Measurements from ENCODE around the gene CHIT1. TPM values are rescaled to one million over a fixed set of nuclear protein-coding genes. Genes with fewer than 3 reads are reported as not detected.

The CHIT1 gene
- polyA plus RNA-seq, 4 donors, result 0.12 to 0.31 (median 0.18) TPM

DNA sequence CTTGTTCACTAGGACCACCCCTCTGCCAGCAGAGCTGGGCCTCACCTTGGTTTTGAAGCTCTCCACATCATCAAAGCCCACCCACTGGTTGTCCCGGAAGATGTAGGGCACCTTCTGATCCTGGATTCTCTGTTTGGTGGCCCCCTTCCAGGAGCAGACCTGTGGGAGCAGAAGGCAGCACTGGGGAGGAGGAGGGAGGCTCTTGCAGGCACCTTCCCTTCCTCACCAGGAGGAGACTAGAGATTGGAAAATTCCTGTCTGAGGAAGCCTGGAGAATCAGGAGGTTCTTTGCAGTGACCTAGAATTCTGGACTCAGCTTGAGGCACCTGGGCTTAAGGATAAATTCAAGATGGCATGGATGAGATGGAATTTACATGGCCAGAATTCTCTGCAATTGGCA, 10.3 kb downstream of the CHIT1 start:
- no peak for DNase-seq (ENCODE audit: low read depth in 4 of 4, low spot score in 3 of 4)

DNA sequence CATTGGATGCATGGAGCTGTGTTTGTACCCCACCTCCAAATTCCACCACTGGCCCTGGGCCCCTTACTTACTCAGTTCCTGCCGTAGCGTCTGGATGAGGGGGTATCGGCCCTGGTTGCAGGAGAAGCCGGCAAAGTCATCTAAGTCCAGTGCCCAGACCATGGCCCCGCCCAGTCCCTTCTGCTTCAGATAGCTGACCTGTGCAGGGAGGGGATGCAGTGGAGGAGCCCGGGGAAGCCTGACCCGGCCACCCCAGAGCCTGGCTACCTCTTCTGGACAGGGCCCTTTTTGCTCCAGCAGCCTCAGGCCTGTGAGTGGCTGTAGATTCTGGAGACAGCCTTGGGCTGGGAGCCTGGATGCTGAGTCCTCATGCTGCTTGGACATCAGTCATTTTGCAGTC, 11.8 kb downstream of the CHIT1 start:
- no peak for DNase-seq (ENCODE audit: low read depth in 4 of 4, low spot score in 3 of 4)

DNA sequence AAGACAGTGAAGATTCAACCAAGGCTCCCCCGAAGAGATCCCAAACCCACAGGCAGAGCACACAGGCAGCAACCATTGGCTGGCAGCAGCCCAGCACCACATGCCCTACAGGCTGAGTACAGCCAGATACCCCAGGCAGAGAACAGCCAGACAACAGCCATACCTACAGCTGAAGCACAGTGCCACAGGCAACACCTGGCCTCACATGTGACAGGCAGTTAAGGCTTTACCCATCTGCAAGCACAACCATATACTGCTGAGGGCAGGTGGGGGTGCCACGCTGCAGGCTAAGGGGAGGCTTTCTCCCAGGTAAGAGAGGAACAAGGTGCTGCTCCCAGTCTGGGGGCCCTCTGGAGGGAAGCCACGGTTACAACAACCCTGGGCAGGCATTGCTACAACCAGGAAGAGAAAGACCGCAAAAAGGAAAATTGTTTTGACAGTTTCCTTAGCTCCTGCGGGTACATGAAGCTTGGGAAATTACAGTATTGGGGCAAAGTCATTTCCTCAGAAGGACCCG, 12.3 kb downstream of the CHIT1 start:
- no peak for DNase-seq (ENCODE audit: low read depth in 4 of 4, low spot score in 3 of 4)

DNA sequence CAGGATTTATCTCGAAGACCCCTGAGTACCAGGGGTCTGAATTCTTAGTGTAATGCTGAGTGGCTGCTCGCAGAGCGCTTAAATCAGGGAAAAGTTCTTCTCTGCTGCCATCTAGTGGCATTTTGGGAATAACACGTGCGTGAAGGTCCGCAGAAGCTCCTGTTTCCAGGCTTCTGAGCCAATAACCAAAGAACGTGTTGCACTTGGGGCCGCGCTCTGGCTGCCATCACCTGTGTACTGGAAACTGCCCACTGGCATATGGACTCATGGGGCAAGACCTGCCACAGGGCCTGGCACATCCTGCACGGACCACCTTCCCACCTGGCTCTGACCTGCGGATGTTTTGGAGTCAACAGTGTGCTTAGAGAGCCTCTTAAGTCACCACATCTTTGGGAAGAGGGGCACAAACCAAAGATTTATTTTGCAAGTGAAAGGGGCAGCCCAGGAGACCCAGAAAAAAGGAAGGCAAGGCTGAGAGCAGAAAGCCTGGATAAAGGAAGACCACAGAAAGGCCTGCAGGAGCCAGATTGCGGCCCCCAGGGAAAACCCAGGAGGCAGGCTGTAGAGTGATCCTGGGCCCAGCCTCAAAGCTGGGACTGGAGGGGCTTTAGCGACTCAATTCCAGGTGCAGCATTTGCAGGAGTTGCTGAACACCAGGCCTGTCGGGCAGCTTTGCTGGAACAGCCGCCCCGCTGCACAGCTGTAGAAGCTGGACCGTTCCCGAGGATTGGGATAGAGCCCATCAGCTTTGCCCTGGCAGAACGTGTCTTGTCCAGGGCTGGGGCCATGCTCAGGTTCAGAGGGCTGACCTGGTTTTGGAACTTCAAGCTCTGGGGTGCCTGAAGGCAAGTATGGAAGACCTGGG, 13.0 kb downstream of the CHIT1 start:
- DNase-seq (ENCODE audit: low read depth in 4 of 4, low spot score in 3 of 4), result peak; percentile 60 to 81 (median 70)

DNA sequence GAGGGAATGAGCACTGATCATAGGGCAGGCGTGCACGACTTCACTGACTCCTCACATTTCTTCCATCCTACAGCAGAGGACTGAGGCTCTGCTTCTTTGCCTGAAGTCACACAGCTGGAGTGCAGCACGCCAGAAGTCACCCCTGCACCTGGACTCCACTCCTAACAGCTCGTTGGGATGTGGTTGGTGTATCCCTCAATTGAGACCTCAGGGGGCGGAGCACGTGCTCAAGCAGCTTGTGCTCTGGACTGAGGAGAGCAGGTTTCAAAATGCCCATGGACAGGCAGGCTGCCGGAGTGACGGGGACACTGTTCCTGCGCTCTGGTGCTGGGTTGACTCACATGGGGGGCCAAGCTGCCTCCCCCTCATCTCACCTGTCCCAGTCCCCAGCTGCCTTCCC, 13.9 kb downstream of the CHIT1 start:
- no peak for DNase-seq (ENCODE audit: low read depth in 4 of 4, low spot score in 3 of 4)

DNA sequence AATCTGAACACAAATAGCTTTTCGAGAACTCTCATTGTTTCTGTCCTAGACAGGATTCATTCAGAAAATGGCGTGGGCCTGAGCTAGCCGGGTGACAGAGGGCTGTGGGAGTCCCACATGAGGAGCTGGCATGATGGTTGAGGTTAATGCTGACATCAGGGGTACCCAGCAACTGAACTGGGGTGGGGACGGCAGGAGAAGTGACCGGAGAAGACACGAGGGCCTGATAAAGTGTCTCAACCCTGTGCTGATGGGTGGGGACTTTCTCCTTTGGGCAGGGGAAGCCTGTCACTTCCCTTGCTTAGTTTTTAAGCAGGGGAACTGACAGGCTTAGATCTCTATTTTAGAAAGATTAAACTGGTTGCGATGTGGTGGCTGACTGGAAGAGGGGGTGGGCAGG, 14.6 kb downstream of the CHIT1 start:
- DNase-seq (ENCODE audit: low read depth in 4 of 4, low spot score in 3 of 4), result no peak

DNA sequence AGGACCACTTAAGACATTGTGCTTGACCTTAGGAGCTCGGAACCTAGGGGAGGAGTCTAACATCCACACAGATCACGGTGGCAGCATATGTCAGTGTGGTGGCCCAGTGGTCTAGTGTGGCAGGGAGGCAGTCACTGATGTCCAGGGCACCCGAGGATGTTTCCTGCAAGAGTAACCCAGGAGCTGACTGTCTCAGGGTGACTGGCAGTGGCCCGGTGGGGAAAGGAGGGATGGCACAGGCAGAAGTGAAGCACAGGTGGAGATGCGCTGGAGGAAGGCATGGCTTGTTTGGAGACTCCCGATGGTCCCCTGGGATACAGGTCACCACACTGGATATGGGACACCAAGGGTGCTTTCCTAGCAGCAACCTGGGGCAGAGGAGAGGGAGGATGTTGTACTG, 16.3 kb downstream of the CHIT1 start:
- DNase-seq (ENCODE audit: low read depth in 4 of 4, low spot score in 3 of 4), result no peak

DNA sequence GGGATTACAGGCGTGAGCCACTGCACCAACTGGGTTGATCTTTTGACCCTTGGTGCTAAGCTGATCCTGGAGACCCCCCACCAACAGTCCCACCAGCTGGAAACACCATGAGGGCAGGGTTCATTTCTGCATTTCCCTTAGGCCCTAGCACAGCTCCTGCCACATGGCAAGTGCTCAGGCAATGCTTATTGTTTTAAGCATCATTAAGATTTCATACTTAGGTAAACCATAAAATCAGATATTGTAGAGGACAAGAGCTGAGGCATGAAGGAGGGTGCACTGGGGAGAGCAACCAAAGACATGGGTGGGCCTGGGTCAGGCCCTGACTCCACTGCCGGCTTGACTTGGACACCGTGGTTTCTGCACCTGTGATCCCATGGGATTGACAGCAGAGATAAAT, 17.7 kb downstream of the CHIT1 start:
- no peak for DNase-seq (ENCODE audit: low read depth in 4 of 4, low spot score in 3 of 4)

DNA sequence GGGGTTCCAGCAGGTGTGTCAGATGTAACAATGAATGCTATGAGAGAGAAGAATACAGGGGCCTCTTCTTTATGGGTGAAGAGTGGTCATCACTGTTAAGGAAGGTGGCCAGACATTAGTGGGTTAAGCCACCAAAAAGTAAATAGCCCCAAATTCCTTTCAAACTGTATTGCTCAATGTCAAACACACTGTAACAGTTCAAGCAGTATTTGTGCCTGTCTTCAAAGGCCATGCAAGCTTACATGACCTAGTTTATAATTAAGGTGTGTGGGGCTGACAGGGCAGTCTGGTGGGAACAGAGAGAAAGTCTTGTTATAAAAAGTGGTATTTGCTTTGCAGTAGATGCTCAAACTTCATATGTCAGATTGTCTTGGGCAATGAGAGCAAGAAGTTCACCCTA, 18.5 kb downstream of the CHIT1 start:
- no peak for DNase-seq (ENCODE audit: low read depth in 4 of 4, low spot score in 3 of 4)

DNA sequence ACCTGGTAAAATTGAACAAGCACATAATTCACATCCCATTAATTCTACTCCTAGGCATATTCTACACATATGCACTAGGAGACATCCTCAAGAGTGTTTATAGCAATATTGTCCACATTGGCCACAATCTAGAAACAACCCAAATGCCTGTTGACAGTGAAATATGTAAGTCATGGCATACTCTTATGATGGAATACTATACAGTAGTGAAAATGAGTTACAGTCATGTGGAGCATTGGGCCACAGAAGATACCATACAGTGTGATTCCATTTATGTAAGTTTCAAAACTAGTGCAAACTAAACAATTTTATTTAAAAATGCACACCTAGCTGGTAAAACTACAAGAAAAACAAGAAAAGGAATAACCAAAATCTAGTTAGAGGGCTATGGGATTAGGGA, 19.1 kb downstream of the CHIT1 start:
- no peak for DNase-seq (ENCODE audit: low read depth in 4 of 4, low spot score in 3 of 4)

DNA sequence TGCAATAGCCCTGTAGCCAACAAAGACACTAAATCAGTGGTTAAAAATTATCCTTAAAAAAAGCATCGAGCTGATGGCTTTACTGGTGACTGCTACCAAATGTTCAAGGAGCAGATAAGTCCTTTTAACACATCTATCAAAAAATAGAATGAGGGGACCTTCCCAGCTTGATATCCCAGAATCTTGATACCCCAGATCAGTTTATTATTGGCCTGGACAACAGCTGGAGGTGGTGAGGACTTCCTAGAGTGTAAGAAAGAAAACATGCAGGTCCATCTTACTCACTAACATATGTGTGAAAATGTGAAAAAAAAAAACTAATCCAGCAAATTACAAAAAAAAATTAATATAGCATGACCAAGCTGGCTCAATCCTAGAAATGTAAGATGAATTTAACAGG, 21.3 kb downstream of the CHIT1 start:
- DNase-seq (ENCODE audit: low read depth in 4 of 4, low spot score in 3 of 4), result no peak

DNA sequence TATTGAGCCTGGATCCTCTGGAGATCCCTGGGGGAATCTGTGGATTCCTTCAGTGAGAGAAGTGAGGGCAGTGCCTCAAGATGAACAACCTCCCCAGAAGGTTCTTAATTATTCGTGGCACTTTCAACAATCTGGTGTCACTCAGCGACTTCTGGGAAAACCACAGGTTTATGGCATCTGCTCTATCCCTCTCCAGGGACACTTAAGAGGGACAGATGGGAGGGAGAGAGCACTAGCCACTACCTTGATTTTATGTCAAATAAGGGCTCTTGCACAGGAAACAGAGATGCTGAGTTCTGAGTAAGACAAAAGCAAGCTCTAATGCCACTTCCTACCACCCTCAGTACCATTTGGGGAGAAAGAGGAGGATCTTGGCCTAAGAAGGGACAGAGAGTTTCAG, 21.7 kb downstream of the CHIT1 start:
- DNase-seq (ENCODE audit: low read depth in 4 of 4, low spot score in 3 of 4), result no peak

DNA sequence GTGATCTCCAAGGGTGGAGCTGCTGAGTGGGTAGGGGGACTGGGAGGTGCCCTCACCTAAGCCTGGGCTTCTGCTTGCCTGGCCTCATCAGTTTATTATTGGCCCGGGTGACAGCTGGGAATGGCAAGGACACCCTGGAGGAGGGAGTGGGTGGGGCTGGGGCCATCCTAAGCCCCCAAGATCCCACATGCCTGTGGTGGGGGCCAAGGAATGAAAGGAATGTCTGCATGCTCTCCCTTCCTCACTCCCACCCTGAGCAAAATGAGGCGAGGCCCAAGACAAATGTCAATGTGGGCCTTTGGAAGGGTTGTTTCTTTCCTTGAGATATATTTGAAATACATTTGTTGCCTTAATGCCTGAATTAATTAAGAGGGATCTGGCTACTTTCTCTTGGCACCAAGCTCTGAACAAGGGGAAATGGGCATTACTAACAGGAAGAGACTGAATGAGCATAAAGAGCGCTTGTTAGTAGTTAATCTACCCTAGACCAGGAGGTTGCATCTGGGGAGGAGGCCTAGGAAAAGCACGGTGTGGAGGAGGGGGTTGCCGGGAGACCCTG, 23.3 kb downstream of the CHIT1 start:
- DNase-seq (ENCODE audit: low read depth in 4 of 4, low spot score in 3 of 4), result no peak

DNA sequence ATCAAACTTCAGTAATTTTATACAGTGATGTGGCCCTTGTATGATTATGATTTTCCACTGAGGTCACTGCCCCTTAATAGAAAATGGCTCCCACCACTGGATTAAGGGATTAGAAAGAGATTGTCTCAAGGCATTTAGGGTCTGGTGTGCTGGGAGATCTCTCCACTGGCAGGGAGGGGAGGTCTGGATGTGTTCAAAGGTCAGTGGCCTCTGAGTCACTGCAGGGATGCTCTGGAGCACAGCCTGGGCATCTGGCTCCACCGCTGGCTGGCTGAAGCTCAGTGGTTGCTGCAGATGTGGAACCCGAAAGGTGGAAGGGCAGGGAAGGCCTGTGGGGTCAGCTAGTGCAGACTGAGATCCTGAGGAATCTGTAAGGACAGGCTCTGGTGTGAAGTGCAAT, 24.7 kb downstream of the CHIT1 start:
- DNase-seq (ENCODE audit: low read depth in 4 of 4, low spot score in 3 of 4), result no peak

DNA sequence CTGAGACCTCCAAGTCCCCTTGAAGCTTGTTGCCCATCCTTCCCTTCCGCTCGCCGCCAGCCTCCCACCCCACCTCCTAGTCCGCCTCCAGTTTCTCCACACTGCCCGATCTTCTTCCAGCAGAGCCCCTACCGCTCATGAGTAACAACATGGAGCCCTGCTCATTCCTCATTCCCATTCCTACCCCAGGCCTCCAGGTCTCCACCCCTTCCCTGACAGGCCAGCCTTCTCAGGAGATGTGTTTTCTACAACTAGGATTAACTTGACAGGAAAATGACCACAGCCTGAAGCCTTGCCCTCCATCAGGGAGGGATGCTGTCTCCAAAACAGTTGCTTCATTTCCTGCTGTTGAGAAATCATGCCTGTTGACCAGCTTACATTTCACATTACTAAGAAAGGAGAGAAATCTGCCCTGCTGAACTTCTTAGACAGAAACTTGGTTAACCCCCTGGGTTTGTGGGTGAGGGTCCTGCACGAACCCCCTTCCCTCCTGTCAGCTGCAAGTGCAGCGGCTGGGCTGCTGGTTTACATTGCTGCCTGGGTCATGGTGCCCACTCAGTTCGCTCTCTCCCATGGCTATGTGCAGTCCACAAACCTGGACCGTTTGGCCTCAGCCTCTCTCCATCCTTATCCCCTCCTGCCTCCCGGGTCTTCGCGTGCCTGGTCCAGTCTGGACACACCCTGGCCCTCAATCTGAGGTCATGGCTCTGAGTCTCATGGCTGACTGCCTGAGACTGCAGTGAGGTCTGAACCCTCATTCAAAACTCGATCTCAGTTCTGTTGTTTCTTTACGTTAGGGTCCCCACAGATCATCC, 26.8 kb downstream of the CHIT1 start:
- DNase-seq (ENCODE audit: low read depth in 4 of 4, low spot score in 3 of 4), result no peak

DNA sequence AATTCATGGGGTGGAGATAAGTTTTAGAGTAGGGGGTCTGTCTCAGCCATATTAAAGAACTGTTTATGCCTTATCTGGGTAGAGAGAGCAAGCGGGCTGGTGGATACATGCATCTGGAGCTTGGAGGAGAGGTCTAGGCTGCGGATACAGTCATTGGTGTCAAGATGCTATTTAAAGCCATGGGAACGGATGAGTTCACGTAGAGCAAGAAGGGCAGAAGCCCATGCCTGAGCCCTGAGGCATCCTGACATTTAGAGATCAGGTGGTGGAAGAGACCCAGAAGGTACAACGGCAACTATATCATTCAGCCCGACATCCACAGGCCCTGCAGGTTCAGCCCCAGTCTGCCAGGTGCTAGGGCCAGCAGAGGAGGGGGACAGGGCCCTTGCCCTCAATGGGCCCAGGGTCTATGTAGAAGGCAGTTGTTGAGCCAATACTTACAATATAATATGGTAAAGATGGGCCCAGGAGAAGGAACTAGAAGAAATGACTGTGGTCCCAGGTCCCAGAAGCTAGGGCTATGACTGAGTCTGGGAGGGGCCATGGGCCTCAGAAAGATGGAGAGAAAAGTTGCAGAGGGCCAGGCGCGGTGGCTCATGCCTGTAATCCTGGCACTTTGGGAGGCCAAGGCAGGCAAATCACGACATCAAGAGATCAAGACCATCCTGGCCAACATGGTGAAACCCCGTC, 27.8 kb downstream of the CHIT1 start:
- DNase-seq (ENCODE audit: low read depth in 4 of 4, low spot score in 3 of 4), result no peak

DNA sequence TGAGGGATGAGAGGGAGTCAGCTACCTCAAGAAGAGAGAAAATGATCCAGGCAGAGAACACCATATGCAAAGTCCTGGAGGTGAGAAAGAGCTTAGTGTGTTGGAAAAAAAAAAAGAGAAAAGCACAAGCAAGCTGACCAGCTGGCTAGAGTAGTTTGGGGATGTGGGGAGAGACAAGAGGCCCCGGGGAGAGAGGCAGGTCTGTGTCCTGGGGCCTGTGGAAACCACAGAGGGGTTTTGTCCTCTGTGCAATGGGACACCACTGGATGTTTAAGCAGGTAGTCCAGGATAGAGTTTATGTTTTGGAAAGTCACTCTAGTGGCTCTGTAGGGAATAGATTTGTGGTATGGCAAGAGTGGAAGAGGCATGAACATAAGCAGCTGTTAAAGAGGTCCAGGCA, 28.6 kb downstream of the CHIT1 start:
- DNase-seq (ENCODE audit: low read depth in 4 of 4, low spot score in 3 of 4), result no peak

DNA sequence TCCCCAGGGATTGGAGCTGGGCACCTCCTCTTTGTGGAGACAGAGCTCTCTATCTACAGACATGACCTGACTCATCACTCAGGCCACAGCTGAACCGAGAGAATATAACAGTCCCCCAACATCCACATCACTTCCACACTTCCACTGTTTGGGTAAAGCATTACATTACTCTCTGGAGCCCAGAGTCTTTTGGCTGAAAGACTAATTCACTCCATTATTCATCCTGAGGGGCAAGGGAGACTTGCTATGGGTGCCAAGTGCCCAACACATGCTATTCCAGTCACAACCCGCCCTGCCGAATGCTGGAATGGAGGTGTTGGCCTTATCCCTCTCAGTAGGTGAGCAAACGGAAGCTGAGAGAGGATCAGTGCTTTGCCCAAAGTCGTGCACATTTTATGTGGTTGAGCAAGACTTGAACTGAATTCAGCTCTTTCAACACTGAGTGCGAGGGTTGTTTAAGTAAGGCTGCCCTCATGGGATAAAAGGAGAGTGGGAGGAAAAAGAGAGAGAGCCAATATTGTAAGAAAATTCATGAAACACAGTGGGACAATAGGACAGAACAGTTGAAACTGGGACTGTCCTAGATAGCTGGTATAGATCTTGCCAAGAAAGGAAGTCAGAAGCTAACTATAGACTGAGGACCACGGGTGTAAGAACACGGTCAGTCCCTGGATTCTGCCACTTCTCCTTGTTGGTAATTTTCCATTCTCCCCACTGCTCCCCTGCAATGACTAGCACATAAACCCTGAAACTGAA, 29.5 kb downstream of the CHIT1 start:
- no peak for DNase-seq (ENCODE audit: low read depth in 4 of 4, low spot score in 3 of 4)

DNA sequence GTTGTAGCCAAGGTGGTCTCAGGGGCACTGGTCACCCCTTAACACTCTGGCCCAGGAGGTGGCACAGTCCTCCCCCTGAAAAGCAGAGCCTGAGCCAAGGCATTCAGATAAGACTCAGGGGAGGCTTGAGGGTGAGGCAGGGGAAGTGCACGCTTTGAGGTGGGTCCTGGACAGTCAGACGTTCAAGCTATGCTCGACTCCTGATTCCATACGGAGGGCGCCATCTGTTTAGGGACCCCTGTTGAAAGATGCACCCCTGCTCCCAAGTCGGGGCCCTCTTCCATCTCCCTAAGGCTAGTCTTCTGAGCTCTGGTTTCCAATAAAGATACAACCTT, 30.0 kb downstream of the CHIT1 start:
- no peak for DNase-seq (ENCODE audit: low read depth in 4 of 4, low spot score in 3 of 4)

DNA sequence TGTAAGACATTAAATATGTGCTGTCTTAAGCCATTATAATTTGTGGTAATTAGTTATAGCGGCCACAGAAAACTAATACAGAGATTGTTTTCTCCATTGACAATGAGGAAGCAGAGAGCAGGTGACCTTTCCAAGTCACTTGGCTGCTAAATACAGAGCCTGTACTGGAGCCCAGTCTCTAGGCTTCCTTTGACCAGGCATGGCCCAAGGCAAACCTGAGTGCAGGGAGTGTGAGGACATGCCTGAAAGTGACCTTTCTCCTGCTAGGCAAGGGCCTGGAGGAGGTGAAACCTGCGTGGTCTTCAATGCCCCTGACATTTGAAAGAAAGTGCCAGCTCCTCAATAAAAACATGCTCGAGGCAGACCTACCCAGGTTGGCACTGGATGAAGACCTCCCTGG, 30.5 kb downstream of the CHIT1 start:
- no peak for DNase-seq (ENCODE audit: low read depth in 4 of 4, low spot score in 3 of 4)
